Esophagus muscularis mucosa (tissue), 4 donors: ENCODE results near the gene SYNDIG1. TPM values are rescaled to one million over a fixed set of nuclear protein-coding genes. Genes with fewer than 3 reads are reported as not detected.

Source experiments
- DNase-seq: peaks from one replicate; pipeline ENCODE4 v3.0.0-alpha.2; 2017; ENCODE audit errors: extremely low spot score
- H3K27ac ChIP-seq, 4 donors: fragments of 200-600 bp; sonication (generic); replicated peaks in 1 of 4; 1 replicate in 3 of 4; 2 replicates in 1 of 4; pipeline ENCODE4 v1.5.1; 2016 to 2019; ENCODE audit warnings: mild to moderate bottlenecking in 1 of 4
- H3K27me3 ChIP-seq, 4 donors: fragments of 200-600 bp; sonication (generic); one replicate each; pipeline versions ENCODE4 v1.5.1 to v1.6.0; 2016 to 2019
- H3K36me3 ChIP-seq, 4 donors: fragments of 200-600 bp; sonication (generic); one replicate each; pipeline ENCODE4 v1.5.1; 2016 to 2019
- H3K4me1 ChIP-seq, 4 donors: fragments of 200-600 bp; sonication (generic); one replicate each; pipeline ENCODE4 v1.5.1; 2016 to 2019
- H3K4me3 ChIP-seq, 4 donors: fragments of 200-600 bp; sonication (generic); 1 replicate in 2 of 4; 2 replicates in 2 of 4; pipeline ENCODE4 v1.5.1; 2016 to 2019; ENCODE audit warnings: mild to moderate bottlenecking in 4 of 4, moderate library complexity in 1 of 4
- H3K9me3 ChIP-seq, 4 donors: fragments of 200-600 bp; sonication (generic); 1 replicate in 3 of 4; 2 replicates in 1 of 4; pipeline ENCODE4 v1.5.1; 2016 to 2019
- CTCF ChIP-seq, 3 experiments: fragments of 200-600 bp in 2 of 3; fragments of 450-650 bp in 1 of 3; sonication (generic) in 2 of 3; IDR thresholded peaks; one replicate each; pipeline ENCODE4 v1.5.1; 2017 to 2019; ENCODE audit warnings: antibody characterized with exemption in 3 of 3, mild to moderate bottlenecking in 2 of 3, moderate library complexity in 1 of 3
- EP300 ChIP-seq: sonication (generic); formaldehyde crosslinking; IDR thresholded peaks from one replicate; pipeline ENCODE4 v1.6.1; 2017; ENCODE audit warnings: antibody characterized with exemption
- POLR2A ChIP-seq: fragments of 450-650 bp; IDR thresholded peaks from one replicate; pipeline ENCODE4 v1.6.1; 2017; ENCODE audit warnings: antibody characterized with exemption, moderate library complexity, mild to moderate bottlenecking, low read depth
- POLR2AphosphoS5 ChIP-seq, 2 donors: sonication (generic); formaldehyde crosslinking; IDR thresholded peaks; one replicate each; pipeline ENCODE4 v1.6.1; 2017; ENCODE audit warnings: antibody characterized with exemption in 2 of 2
- WGBS: methylation state at CpG from one replicate; pipeline ENCODE4 v1.1.5; 2018; 5-methylcytosine and 5-hydroxymethylcytosine counted together
- intact Hi-C: fragments of 100-400 bp; cut with DNase I; formaldehyde crosslinking; loops from one replicate; pipeline ENCODE4 v1.15.1; 2023
- total RNA-seq, 4 donors: library from RNA; depleted of rRNA; stranded (reverse); fragments of >200 nt; gene quantifications; one replicate each; pipeline versions ENCODE4 v1.1.0 to v1.2.1, GENCODE V29; 2016

SYNDIG1 gene
- total RNA-seq, 4 donors from 2014 or later, result not detected

DNA sequence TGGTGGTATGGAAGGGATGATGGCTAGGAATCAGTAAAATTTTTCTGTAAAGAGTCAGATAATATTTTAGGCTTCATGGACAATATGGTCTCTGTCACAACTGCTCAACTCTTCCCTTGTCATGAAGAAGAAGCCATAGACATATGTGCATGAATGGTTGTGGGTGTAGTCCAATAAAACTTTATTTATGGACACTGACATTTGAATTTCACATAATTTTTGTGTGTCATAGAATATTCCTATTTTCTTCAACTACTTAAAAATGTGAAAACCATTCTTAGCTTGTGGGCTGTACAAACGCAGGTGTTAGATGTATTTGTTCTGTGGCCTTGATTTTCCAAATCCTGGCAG, 59.9 kb downstream of the SYNDIG1 start:
- no peaks in the 10 kb centered on the region for H3K36me3 ChIP-seq
- 84% methylated on average over 1 of the region's 1 CpG for WGBS
- H3K27ac ChIP-seq, result no peak overlapping the region
- H3K27me3 ChIP-seq, result peaks cover 0 to 14% (median 0%) of the 10 kb centered on the region in 4 donors
- TF ChIP-seq POLR2A, result no peak
- TF ChIP-seq CTCF (IDR thresholded peaks at IDR 0.05), result no peak
- no peak for TF ChIP-seq POLR2AphosphoS5 (IDR thresholded peaks at IDR 0.05)
- no peak for TF ChIP-seq EP300
- intact Hi-C loops, result no loop called here
- H3K9me3 ChIP-seq, result no peaks in the 10 kb centered on the region
- no peaks in the 10 kb centered on the region for H3K4me1 ChIP-seq
- DNase-seq, result no peak
- no peak overlapping the region for H3K4me3 ChIP-seq

- WGBS, result 62% methylated on average over 2 of the region's 2 CpGs
- intact Hi-C loops, result no loop called here
- peak; percentile 34 for DNase-seq
- no peaks in the 10 kb centered on the region for H3K9me3 ChIP-seq
- peaks cover 0 to 14% (median 0%) of the 10 kb centered on the region in 4 donors for H3K27me3 ChIP-seq
- H3K27ac ChIP-seq, result no peak overlapping the region
- no peaks in the 10 kb centered on the region for H3K36me3 ChIP-seq
- H3K4me1 ChIP-seq, result no peaks in the 10 kb centered on the region
- TF ChIP-seq EP300, result no peak
- no peak overlapping the region for H3K4me3 ChIP-seq
Measured at GRCh38 chr20:24530131-24530680, 60.8 kb downstream of the SYNDIG1 start.

DNA sequence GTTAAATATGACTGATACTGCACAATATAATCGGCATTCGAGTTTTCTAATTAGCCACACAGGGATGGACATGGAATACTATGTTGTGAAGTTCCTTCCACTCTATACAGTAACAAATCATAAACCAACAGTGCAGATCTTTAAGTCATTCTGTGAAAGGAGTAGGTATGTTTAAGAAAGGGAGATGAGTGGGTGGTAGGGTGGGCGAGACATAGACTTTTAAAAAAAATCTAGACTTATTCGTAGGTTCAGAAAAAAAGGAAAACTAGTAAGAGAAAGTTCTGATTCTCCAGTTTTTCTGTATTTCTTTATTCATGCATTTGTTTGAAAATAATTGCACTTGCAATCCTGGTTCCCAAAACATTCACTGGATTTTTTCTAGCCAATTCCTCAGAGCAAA, 61.8 kb downstream of the SYNDIG1 start:
- intact Hi-C loops, result no loop called here
- H3K9me3 ChIP-seq, result no peaks in the 10 kb centered on the region
- peak; percentile 14 for DNase-seq
- no peak overlapping the region for H3K4me3 ChIP-seq
- TF ChIP-seq POLR2A (no peak), POLR2AphosphoS5 (IDR thresholded peaks at IDR 0.05) (no peak), CTCF (IDR thresholded peaks at IDR 0.05) (no peak), EP300 (no peak)
- H3K27me3 ChIP-seq, result peaks cover 0 to 14% (median 0%) of the 10 kb centered on the region in 4 donors
- H3K36me3 ChIP-seq, result no peaks in the 10 kb centered on the region
- H3K27ac ChIP-seq, result no peak overlapping the region
- H3K4me1 ChIP-seq, result no peaks in the 10 kb centered on the region
- 90% methylated on average over 4 of the region's 4 CpGs for WGBS

- intact Hi-C loops, result no loop called here
- TF ChIP-seq EP300 (no peak), POLR2A (no peak), CTCF (IDR thresholded peaks at IDR 0.05) (no peak)
- Histone ChIP-seq H3K4me3 (no peak overlapping the region), H3K36me3 (no peaks in the 10 kb centered on the region), H3K27ac (no peak overlapping the region), H3K27me3 (peaks cover 0 to 14% (median 0%) of the 10 kb centered on the region in 4 donors), H3K4me1 (no peaks in the 10 kb centered on the region), H3K9me3 (no peaks in the 10 kb centered on the region)
- 82% methylated on average over 6 of the region's 6 CpGs for WGBS
- peak; percentile 62 for DNase-seq
Measured at GRCh38 chr20:24531631-24532419, 62.4 kb downstream of the SYNDIG1 start.

DNA sequence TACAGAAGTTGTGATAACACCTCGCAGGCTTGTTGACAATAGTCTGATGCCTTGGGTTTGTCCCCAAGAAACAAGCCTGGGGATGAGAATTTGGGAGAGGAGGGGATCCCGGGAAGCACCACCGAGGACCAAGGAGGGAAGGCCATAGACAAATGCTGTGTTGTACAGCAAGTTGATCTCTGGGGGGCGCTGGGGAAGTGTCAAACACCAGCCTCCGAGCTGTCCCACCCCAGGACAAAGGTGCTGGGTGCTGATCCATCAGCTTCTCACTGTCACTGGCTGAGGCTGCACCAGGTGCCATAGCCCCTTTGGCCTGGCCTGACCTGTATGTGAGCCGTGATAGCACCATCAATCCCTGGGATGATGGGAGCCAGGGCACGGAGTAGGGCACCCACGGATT, 64.0 kb downstream of the SYNDIG1 start:
- WGBS, result 93% methylated on average over 8 of the region's 8 CpGs
- intact Hi-C loops, result no loop called here
- no peak overlapping the region for H3K4me3 ChIP-seq
- DNase-seq, result no peak
- H3K27me3 ChIP-seq, result peaks cover 0 to 14% (median 0%) of the 10 kb centered on the region in 4 donors
- no peaks in the 10 kb centered on the region for H3K9me3 ChIP-seq
- no peak overlapping the region for H3K27ac ChIP-seq
- H3K36me3 ChIP-seq, result no peaks in the 10 kb centered on the region
- no peaks in the 10 kb centered on the region for H3K4me1 ChIP-seq
- TF ChIP-seq POLR2AphosphoS5 (IDR thresholded peaks at IDR 0.05) (no peak), CTCF (IDR thresholded peaks at IDR 0.05) (no peak), EP300 (no peak), POLR2A (no peak)
